Keratinocyte (primary cell): ENCODE measurements around the gene NUP214. TPM values are rescaled to one million over a fixed set of nuclear protein-coding genes. Genes with fewer than 3 reads are reported as not detected.

Experiments
- DNase-seq: peaks from one replicate; pipeline ENCODE4 v3.0.0-alpha.2; 2011; ENCODE audit warnings: low read depth, missing footprints, low spot score
- FAIRE-seq: peaks from 2 replicates; lab custom pipeline; 2011; peaks lifted over from hg19 to GRCh38; lab: Jason Lieb, UNC
- H2AFZ ChIP-seq: 2 replicates; pipeline ENCODE4 v1.6.0; 2012; ENCODE audit warnings: low read length, control low read depth, inconsistent platforms; ENCODE audit not compliant: control insufficient read depth
- H3K27ac ChIP-seq: 2 replicates; pipeline ENCODE4 v1.5.1; 2011; ENCODE audit warnings: low read length; ENCODE audit not compliant: control insufficient read depth, insufficient read depth
- H3K27me3 ChIP-seq: 3 replicates; pipeline ENCODE4 v1.6.0; 2011; ENCODE audit warnings: low read length; ENCODE audit not compliant: control insufficient read depth, insufficient read depth; ENCODE audit errors: extremely low read depth
- H3K36me3 ChIP-seq, 2 experiments: 2 replicates in 1 of 2; 3 replicates in 1 of 2; pipeline ENCODE4 v1.5.1; 2011; ENCODE audit warnings: low read length in 2 of 2, mild to moderate bottlenecking in 1 of 2; ENCODE audit not compliant: control insufficient read depth in 2 of 2, insufficient read depth in 2 of 2; ENCODE audit errors: extremely low read depth in 1 of 2
- H3K4me1 ChIP-seq: 3 replicates; pipeline ENCODE4 v1.5.1; 2011; ENCODE audit warnings: low read length; ENCODE audit not compliant: control insufficient read depth, insufficient read depth; ENCODE audit errors: extremely low read depth
- H3K4me2 ChIP-seq: 3 replicates; pipeline ENCODE4 v1.6.0; 2011; ENCODE audit warnings: low read depth, low read length; ENCODE audit not compliant: control insufficient read depth, insufficient read depth; ENCODE audit errors: extremely low read depth
- H3K4me3 ChIP-seq, 3 experiments: fragments of 200-600 bp in 1 of 3; sonication (generic) in 1 of 3; 2 replicates in 2 of 3; 3 replicates in 1 of 3; pipeline ENCODE4 v1.5.1; 2011 to 2016; ENCODE audit warnings: low read length in 3 of 3, mild to moderate bottlenecking in 3 of 3, control low read depth in 2 of 3, inconsistent platforms in 1 of 3, low read depth in 1 of 3, mixed read lengths in 1 of 3, mixed run types in 1 of 3, moderate library complexity in 1 of 3; ENCODE audit not compliant: control insufficient read depth in 2 of 3, insufficient read depth in 2 of 3; ENCODE audit errors: extremely low read depth in 1 of 3
- H3K79me2 ChIP-seq: 2 replicates; pipeline ENCODE4 v1.6.0; 2012; ENCODE audit warnings: low read length; ENCODE audit not compliant: control insufficient read depth, insufficient read depth
- H3K9ac ChIP-seq: 3 replicates; pipeline ENCODE4 v1.6.0; 2011; ENCODE audit warnings: low read length; ENCODE audit not compliant: control insufficient read depth, insufficient read depth; ENCODE audit errors: extremely low read depth
- H3K9me1 ChIP-seq: 3 replicates; pipeline ENCODE4 v1.6.0; 2011; ENCODE audit warnings: low read length; ENCODE audit not compliant: control insufficient read depth, insufficient read depth; ENCODE audit errors: extremely low read depth
- H3K9me3 ChIP-seq: 2 replicates; pipeline ENCODE4 v1.5.1; 2012; ENCODE audit warnings: low read depth, low read length; ENCODE audit not compliant: control insufficient read depth
- H4K20me1 ChIP-seq: 3 replicates; pipeline ENCODE4 v1.6.0; 2011; ENCODE audit warnings: low read length; ENCODE audit not compliant: control insufficient read depth, insufficient read depth; ENCODE audit errors: extremely low read depth
- CTCF ChIP-seq, 3 experiments: IDR thresholded peaks in 1 of 3; conservative IDR thresholded peaks in 1 of 3; optimal IDR thresholded peaks in 1 of 3; 2 replicates in 2 of 3; 3 replicates in 1 of 3; pipeline versions ENCODE3 to v1.5.1; 2011; ENCODE audit warnings: low read length in 3 of 3, mild to moderate bottlenecking in 3 of 3, moderate library complexity in 2 of 3, control low read depth in 1 of 3, inconsistent platforms in 1 of 3; ENCODE audit not compliant: insufficient read depth in 2 of 3; ENCODE audit errors: extremely low read depth in 1 of 3
- EZH2 ChIP-seq: IDR thresholded peaks from one replicate; pipeline ENCODE4 v1.6.1; 2012; ENCODE audit warnings: inconsistent platforms, mild to moderate bottlenecking, low read length, moderate library complexity
- dilution Hi-C: fragments of 300-500 bp; cut with MboI; formaldehyde crosslinking; loops from one replicate; pipeline ENCODE4 v1.7.0; 2020; ENCODE audit warnings: low sequenced_read_pairs; ENCODE audit not compliant: extremely low pct_ligation_motif_present
- polyA plus RNA-seq, 5 experiments: library from polyadenylated mRNA; depleted of rRNA in 3 of 5; stranded (reverse) in 3 of 5; stranded (forward) in 1 of 5; unstranded in 1 of 5; fragments of >200 nt; gene quantifications; 1 replicate in 1 of 5; 2 replicates in 3 of 5; 3 replicates in 1 of 5; pipeline versions ENCODE4 v1.2.1 to v1.2.3, GENCODE V29; 2011 to 2012; ENCODE audit warnings: missing spikeins in 2 of 5, low read depth in 1 of 5, low replicate concordance in 1 of 5

NUP214 gene
- polyA plus RNA-seq, 1 donor (not counting 4 experiments of a cell fraction or from before 2014, with no cell fraction given), result 7.3 TPM

- TF ChIP-seq EZH2 (no peak), CTCF (optimal IDR thresholded peaks at IDR 0.05 in 1 of 3, IDR thresholded peaks at IDR 0.05 in 1 of 3, conservative IDR thresholded peaks at IDR 0.05 in 1 of 3; ENCODE audit: extremely low read depth in 1 of 3, insufficient read depth in 2 of 3, low read length in 3 of 3) (no peak)
- FAIRE-seq, result no peak
- Histone ChIP-seq H3K9me1 (no peaks in the 10 kb centered on the region), H4K20me1 (no peaks in the 10 kb centered on the region), H3K4me3 (no peak overlapping the region), H3K27ac (no peak overlapping the region), H2AFZ (no peak overlapping the region), H3K9me3 (no peaks in the 10 kb centered on the region), H3K4me2 (no peak overlapping the region), H3K36me3 (peaks cover 18 to 32% of the 10 kb centered on the region in 2 experiments), H3K79me2 (no peaks in the 10 kb centered on the region), H3K4me1 (peaks cover 12% of the 10 kb centered on the region), H3K9ac (no peak overlapping the region), H3K27me3 (no peaks in the 10 kb centered on the region)
- DNase-seq, result no peak
- dilution Hi-C loops, result no loop called here
Observed at GRCh38 chr9:131233995-131234394, 108.6 kb downstream of the NUP214 start.

- Histone ChIP-seq H3K79me2 (no peaks in the 10 kb centered on the region), H3K9me3 (no peaks in the 10 kb centered on the region), H4K20me1 (no peaks in the 10 kb centered on the region), H3K36me3 (peaks cover 16 to 23% of the 10 kb centered on the region in 2 experiments), H3K4me3 (no peak overlapping the region), H3K9me1 (no peaks in the 10 kb centered on the region), H3K4me2 (no peak overlapping the region), H3K27ac (no peak overlapping the region), H3K27me3 (no peaks in the 10 kb centered on the region), H3K9ac (no peak overlapping the region), H3K4me1 (peaks cover 12% of the 10 kb centered on the region), H2AFZ (no peak overlapping the region)
- dilution Hi-C loops, result no loop called here
- FAIRE-seq (no peak), DNase-seq (no peak)
- TF ChIP-seq EZH2, result no peak
- no peak for TF ChIP-seq CTCF (optimal IDR thresholded peaks at IDR 0.05 in 1 of 3, IDR thresholded peaks at IDR 0.05 in 1 of 3, conservative IDR thresholded peaks at IDR 0.05 in 1 of 3; ENCODE audit: extremely low read depth in 1 of 3, insufficient read depth in 2 of 3, low read length in 3 of 3)
Observed at GRCh38 chr9:131234799-131235479, 109.6 kb downstream of the NUP214 start.
